ENCODE data around the gene RASSF8. TPM values are rescaled to one million over a fixed set of nuclear protein-coding genes. Genes with fewer than 3 reads are reported as not detected.

RASSF8 gene
- polyA plus RNA-seq, 3 donors, result 60.2 to 80.5 (median 69.9) TPM

GRCh38 chr12:26077915-26078702 is 119.6 kb downstream of the RASSF8 start:
- DNase-seq (ENCODE audit: extremely low read depth in 1 of 11, low read depth in 9 of 11, low spot score in 4 of 11), result no peak

GRCh38 chr12:26080911-26081310 is 122.4 kb downstream of the RASSF8 start:
- no peak for DNase-seq (ENCODE audit: extremely low read depth in 1 of 11, low read depth in 9 of 11, low spot score in 4 of 11)

DNA sequence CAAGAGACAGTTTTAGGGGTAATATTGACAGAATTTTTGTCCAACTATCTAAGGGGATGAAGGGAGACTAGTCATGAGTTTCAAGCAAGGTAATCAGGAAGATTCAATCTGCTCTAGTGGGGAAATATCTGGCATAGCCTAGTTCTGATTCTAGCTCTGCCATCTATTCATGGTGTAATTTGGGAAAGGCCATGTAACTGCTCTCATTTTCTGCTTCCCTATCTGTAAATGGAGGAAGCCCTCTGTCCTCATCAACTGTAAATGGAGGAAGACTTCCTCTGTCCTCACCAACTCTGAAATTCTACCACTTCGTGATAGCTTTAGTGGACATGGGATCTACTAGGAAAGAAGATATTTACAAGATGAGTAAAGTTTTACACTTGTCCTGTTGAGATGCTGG is 128.5 kb downstream of the RASSF8 start:
- no peak for DNase-seq (ENCODE audit: extremely low read depth in 1 of 11, low read depth in 9 of 11, low spot score in 4 of 11)

GRCh38 chr12:26088998-26089397 is 130.5 kb downstream of the RASSF8 start:
- DNase-seq (ENCODE audit: extremely low read depth in 1 of 11, low read depth in 9 of 11, low spot score in 4 of 11), result no peak

DNA sequence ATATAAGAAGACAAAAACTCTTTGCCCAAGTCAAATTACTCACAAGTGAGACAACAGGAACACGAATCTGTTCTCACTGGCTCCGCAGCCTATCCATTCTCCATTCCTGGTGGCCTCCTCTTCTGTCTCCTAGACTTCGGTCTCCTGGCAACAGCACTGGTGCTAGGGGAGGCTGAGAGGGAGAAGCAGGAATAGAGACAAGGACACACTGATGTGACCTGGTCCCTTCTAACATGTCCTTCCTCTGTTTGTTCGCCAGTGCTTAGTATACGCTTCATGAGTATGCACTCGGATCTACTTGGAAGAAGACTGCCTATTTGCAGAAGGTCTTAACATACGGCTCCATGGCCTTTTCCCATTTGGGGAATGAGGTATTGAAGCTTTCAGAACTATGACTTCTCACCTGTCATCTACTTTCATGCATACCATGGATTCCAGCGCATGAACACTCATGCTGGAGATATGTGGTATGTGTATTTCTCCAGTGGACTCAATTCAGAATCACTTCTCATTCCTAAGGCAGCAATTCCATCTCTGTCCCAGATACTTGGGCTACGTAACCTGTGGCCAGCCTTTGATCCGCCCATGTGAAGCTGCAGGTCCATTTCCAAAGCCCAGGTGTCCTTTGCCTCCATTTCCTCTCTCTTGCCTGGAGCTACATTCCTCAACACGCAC is 132.5 kb downstream of the RASSF8 start:
- DNase-seq (ENCODE audit: extremely low read depth in 1 of 11, low read depth in 9 of 11, low spot score in 4 of 11), result no peak

DNA sequence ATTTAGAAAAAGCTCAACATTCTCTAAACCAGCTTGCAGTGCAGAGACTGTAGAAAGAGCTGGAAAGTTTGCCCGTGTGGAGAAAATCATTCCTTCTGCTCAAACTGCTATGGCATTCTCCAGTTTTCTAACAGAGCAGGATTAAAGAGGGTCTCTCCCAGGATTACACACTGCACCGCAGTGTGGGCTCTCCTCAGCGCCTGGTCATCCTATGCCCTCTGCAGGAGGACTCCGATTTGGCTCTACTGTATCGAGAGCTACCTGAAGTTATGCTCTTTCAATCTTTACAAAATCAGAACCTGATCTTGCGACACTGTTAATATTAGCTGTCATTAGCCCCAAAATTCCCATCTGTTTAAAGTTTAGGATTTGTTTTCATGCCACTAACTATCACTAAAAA is 133.3 kb downstream of the RASSF8 start:
- DNase-seq (ENCODE audit: extremely low read depth in 1 of 11, low read depth in 9 of 11, low spot score in 4 of 11), result no peak

- DNase-seq (ENCODE audit: extremely low read depth in 1 of 11, low read depth in 9 of 11, low spot score in 4 of 11), result no peak
Measured at GRCh38 chr12:26092346-26093105, 134.0 kb downstream of the RASSF8 start.

DNA sequence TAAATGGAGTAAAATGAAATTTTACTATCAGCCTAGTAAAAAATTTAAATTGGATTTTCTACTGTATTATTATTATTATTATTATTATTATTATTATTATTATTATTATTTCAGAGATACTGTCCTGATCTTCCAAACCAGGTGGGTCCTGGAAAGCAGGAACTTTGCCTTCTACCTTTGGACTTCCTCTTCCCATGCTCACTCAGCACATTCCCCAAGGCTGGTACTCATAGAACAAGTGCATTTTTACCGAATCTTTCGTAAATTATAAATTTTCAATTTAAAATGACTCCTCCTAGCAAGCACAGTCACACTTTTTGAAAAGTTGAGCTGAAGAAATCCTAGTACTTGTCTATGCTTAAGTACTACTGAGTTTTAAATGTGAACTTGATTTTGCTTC is 136.7 kb downstream of the RASSF8 start:
- no peak for DNase-seq (ENCODE audit: extremely low read depth in 1 of 11, low read depth in 9 of 11, low spot score in 4 of 11)

- DNase-seq (ENCODE audit: extremely low read depth in 1 of 11, low read depth in 9 of 11, low spot score in 4 of 11), result no peak
Measured at GRCh38 chr12:26096036-26096435, 137.6 kb downstream of the RASSF8 start.

DNA sequence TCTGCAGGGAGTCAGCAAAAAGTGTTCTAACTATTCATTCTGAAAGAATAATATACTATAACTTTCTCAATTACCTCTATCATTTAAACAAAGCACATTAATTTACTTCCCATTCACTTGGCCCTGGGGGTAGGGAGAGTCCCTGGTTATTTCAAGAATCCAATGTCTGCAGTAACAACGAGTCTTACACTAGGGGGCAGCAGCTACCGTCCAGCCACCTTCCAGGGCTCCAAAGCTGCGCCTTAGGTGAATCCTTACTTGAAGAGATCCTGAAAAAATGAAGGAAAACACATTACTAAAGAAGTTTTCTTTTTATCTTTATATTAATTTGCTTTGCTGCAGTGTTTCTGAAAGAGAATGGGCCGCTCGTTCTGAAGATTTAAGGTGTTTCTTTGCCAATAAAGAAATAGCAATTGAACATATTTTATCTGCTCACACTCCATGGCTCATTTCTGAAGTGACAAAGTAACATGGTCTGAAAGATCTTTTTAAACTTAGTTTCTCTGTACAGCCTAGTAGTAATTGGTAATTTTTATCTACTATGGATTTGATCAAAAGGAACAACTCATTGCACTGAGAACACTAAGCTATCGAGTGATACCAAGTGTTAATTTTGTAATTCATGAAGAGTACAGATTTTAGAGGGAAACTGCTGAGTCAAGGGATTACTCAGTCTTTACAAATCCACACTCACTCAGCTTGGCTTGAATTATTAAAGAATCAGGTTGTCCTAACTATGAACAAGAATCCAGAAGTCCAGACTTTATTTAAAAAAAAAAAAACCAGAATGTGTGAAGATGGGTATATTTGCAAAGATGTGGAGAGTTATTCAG is 138.8 kb downstream of the RASSF8 start:
- DNase-seq (ENCODE audit: extremely low read depth in 1 of 11, low read depth in 9 of 11, low spot score in 4 of 11), result peak in 7 of 11 donors; percentile 45 to 65 (median 56)

- DNase-seq (ENCODE audit: extremely low read depth in 1 of 11, low read depth in 9 of 11, low spot score in 4 of 11), result no peak
Measured at GRCh38 chr12:26100666-26101349, 142.3 kb downstream of the RASSF8 start.

- peak in 2 of 11 donors; percentile 48 to 57 for DNase-seq (ENCODE audit: extremely low read depth in 1 of 11, low read depth in 9 of 11, low spot score in 4 of 11)
Measured at GRCh38 chr12:26101350-26101734, 142.9 kb downstream of the RASSF8 start.

DNA sequence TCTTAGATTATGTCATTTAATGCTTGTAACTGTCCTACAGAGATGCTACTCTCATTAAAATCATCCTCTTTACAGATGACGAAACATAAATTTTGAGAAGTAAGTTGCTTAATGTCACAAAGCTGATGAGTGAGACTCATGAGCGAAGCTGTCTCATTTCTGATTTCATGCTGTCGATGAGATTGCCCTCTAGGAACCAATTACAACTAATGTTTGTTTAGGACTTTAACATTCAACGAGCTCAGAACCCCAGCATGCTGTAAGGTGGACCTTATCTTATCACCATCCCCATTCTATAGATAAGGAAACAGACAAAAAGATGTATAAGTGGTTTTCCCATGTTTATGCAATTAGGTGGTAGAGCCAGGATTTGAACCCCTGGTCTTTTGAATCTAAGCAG is 143.3 kb downstream of the RASSF8 start:
- no peak for DNase-seq (ENCODE audit: extremely low read depth in 1 of 11, low read depth in 9 of 11, low spot score in 4 of 11)

DNA sequence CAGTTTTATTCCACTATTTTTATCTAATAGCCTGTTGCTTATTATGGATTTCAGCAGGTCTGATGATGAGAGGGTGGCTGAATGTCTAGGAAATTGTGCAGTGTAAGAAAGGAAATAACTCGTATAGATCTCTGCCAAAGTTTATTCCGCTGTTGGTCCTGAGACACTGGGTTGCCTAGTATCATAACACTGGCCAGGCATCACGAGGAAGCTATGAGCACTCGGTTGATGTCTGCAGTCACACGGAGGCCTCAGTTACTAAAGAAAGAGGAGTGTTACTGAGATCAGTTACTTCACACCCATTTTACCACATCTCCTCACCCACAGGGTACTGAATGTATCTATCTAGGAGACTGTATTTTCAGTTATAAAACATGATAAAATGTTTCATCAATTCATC is 144.5 kb downstream of the RASSF8 start:
- no peak for DNase-seq (ENCODE audit: extremely low read depth in 1 of 11, low read depth in 9 of 11, low spot score in 4 of 11)

GRCh38 chr12:26106347-26106746 is 147.9 kb downstream of the RASSF8 start:
- DNase-seq (ENCODE audit: extremely low read depth in 1 of 11, low read depth in 9 of 11, low spot score in 4 of 11), result no peak

GRCh38 chr12:26108915-26109314 is 150.4 kb downstream of the RASSF8 start:
- no peak for DNase-seq (ENCODE audit: extremely low read depth in 1 of 11, low read depth in 9 of 11, low spot score in 4 of 11)

GRCh38 chr12:26109343-26109881 is 150.9 kb downstream of the RASSF8 start:
- peak in 2 of 11 donors; percentile 35 to 37 for DNase-seq (ENCODE audit: extremely low read depth in 1 of 11, low read depth in 9 of 11, low spot score in 4 of 11)

- no peak for DNase-seq (ENCODE audit: extremely low read depth in 1 of 11, low read depth in 9 of 11, low spot score in 4 of 11)
Measured at GRCh38 chr12:26112232-26112631, 153.8 kb downstream of the RASSF8 start.

All from renal cortex interstitium (tissue), 11 donors.